HCT116 (cell line): ENCODE data around the gene FERMT2. TPM values are rescaled to one million over a fixed set of nuclear protein-coding genes. Genes with fewer than 3 reads are reported as not detected.

Experiments used
- ATAC-seq: fragments of 200-7000 bp; cut with Tn5 transposase; 2 replicates; pipeline ENCODE4 v1.9.1; 2020; ENCODE audit warnings: mild to moderate bottlenecking, moderate library complexity
- BruUV-seq: library from RNA; stranded (reverse); fragments of 400-500 nt; replicated peaks from 2 replicates; lab custom pipeline; 2021; lab: Mats Ljungman, UMichigan
- CTCF ChIA-PET: fragments of 300-600 bp; sonication (Branson Sonifier 250); formaldehyde crosslinking; loops from one replicate; lab custom pipeline; 2021; ENCODE audit warnings: antibody characterized with exemption; lab: Charles Lee
- POLR2A ChIA-PET: fragments of 300-600, 350-600 bp; sonication (Branson Sonifier 250); formaldehyde crosslinking; loops from one replicate; lab custom pipeline; 2021; ENCODE audit warnings: antibody characterized with exemption; lab: Charles Lee
- RAD21 ChIA-PET, 2 experiments: fragments of 300-600 bp; sonication (Branson Sonifier 250); formaldehyde crosslinking; loops; one replicate each; lab custom pipeline; 2023; ENCODE audit warnings: low total read pairs in 2 of 2; ENCODE audit not compliant: uncharacterized antibody in 2 of 2, unreplicated experiment in 2 of 2, low non-redundant PET in 1 of 2; lab: Charles Lee
- DNase-seq: peaks from one replicate; pipeline ENCODE4 v3.0.0-alpha.2; 2010; ENCODE audit warnings: low read depth, low spot score
- H2AFZ ChIP-seq: fragments of 200-600 bp; shearing (Covaris generic), sonication (generic); 2 replicates; pipeline ENCODE4 v1.6.1; 2017; ENCODE audit warnings: low read depth, mixed run types, mixed read lengths, antibody characterized with exemption, low read length; ENCODE audit not compliant: poor library complexity, severe bottlenecking
- H3K27ac ChIP-seq: 2 replicates; pipeline ENCODE4 v1.5.1; 2012; ENCODE audit warnings: low read depth, low read length
- H3K27me3 ChIP-seq: fragments of 200-600 bp; sonication (generic); 2 replicates; pipeline ENCODE4 v1.6.1; 2016; ENCODE audit warnings: mixed run types, low read length, mixed read lengths; ENCODE audit not compliant: insufficient read depth
- H3K36me3 ChIP-seq, 2 experiments: fragments of 200-500 bp in 1 of 2; fragments of 200-600 bp in 1 of 2; sonication (Bioruptor generic) in 1 of 2; sonication (generic) in 1 of 2; 2 replicates each; pipeline versions ENCODE4 v1.5.1 to v1.6.1; 2014 to 2016; ENCODE audit warnings: low read length in 2 of 2, inconsistent platforms in 1 of 2, mixed read lengths in 1 of 2, mixed run types in 1 of 2; ENCODE audit not compliant: insufficient read depth in 2 of 2, control insufficient read depth in 1 of 2
- H3K4me1 ChIP-seq, 2 experiments: fragments of 200-600 bp in 1 of 2; sonication (generic) in 1 of 2; 2 replicates each; pipeline versions ENCODE4 v1.5.1 to v1.6.1; 2012 to 2017; ENCODE audit warnings: low read length in 2 of 2, inconsistent platforms in 1 of 2, mild to moderate bottlenecking in 1 of 2, mixed read lengths in 1 of 2, mixed run types in 1 of 2, moderate library complexity in 1 of 2; ENCODE audit not compliant: insufficient read depth in 2 of 2, control insufficient read depth in 1 of 2
- H3K4me2 ChIP-seq: fragments of 200-600 bp; sonication (generic); 2 replicates; pipeline ENCODE4 v1.6.1; 2017; ENCODE audit warnings: mixed run types, low read length, mixed read lengths
- H3K4me3 ChIP-seq, 2 experiments: fragments of 200-600 bp in 1 of 2; sonication (generic) in 1 of 2; replicated peaks in 1 of 2; 2 replicates each; pipeline ENCODE4 v1.5.1; 2011 to 2016; ENCODE audit warnings: low read length in 2 of 2, control low read depth in 1 of 2, low read depth in 1 of 2, mild to moderate bottlenecking in 1 of 2, mixed read lengths in 1 of 2, mixed run types in 1 of 2
- H3K79me2 ChIP-seq: fragments of 200-600 bp; sonication (generic); 2 replicates; pipeline ENCODE4 v1.6.1; 2017; ENCODE audit warnings: mild to moderate bottlenecking, mixed run types, low read length, moderate library complexity, mixed read lengths; ENCODE audit not compliant: insufficient read depth
- H3K9ac ChIP-seq: fragments of 200-600 bp; sonication (generic); 2 replicates; pipeline ENCODE4 v1.6.1; 2016; ENCODE audit warnings: low read length, mixed read lengths
- H3K9me2 ChIP-seq: fragments of 200-600 bp; sonication (generic), shearing (Covaris generic); 2 replicates; pipeline ENCODE4 v1.6.1; 2017; ENCODE audit warnings: mixed run types, mild to moderate bottlenecking, moderate library complexity; ENCODE audit not compliant: insufficient read depth
- H3K9me3 ChIP-seq, 2 experiments: fragments of 200-500 bp in 1 of 2; fragments of 200-600 bp in 1 of 2; sonication (Bioruptor generic) in 1 of 2; sonication (generic) in 1 of 2; 2 replicates each; pipeline ENCODE4 v1.6.1; 2014 to 2017; ENCODE audit warnings: low read length in 2 of 2, mixed read lengths in 2 of 2, inconsistent platforms in 1 of 2, low read depth in 1 of 2, mild to moderate bottlenecking in 1 of 2, mixed run types in 1 of 2, moderate library complexity in 1 of 2; ENCODE audit not compliant: control insufficient read depth in 1 of 2, insufficient read depth in 1 of 2
- H4K20me1 ChIP-seq: fragments of 200-600 bp; sonication (generic), shearing (Covaris generic); 2 replicates; pipeline ENCODE4 v1.6.1; 2017; ENCODE audit warnings: mixed run types, mild to moderate bottlenecking, moderate library complexity; ENCODE audit not compliant: insufficient read depth
- CBX3 ChIP-seq: IDR thresholded peaks from 2 replicates; pipeline ENCODE4 v1.6.1; 2012; ENCODE audit warnings: low read depth
- EGR1 ChIP-seq: IDR thresholded peaks from 2 replicates; pipeline ENCODE4 v1.6.1; 2012; ENCODE audit warnings: low read depth
- ELF1 ChIP-seq: IDR thresholded peaks from 2 replicates; pipeline ENCODE4 v1.6.1; 2012; ENCODE audit warnings: low read depth, borderline replicate concordance
- EZH2 ChIP-seq: fragments of 200-600 bp; sonication (generic); IDR thresholded peaks from 2 replicates; pipeline ENCODE4 v1.6.1; 2017; ENCODE audit warnings: antibody characterized with exemption, mixed run types
- POLR2AphosphoS5 ChIP-seq: IDR thresholded peaks from 2 replicates; pipeline ENCODE4 v1.6.1; 2011; ENCODE audit warnings: mild to moderate bottlenecking, low read depth, low read length, moderate library complexity
- RAD21 ChIP-seq: IDR thresholded peaks from 2 replicates; pipeline ENCODE4 v1.6.1; 2012; ENCODE audit warnings: low read depth, mild to moderate bottlenecking
- intact Hi-C: fragments of 100-400 bp; cut with micrococcal nuclease; formaldehyde crosslinking; loops from 2 replicates; pipeline ENCODE4 v1.10.0; 2022
- total RNA-seq: library from RNA; stranded (reverse); gene quantifications from one replicate; pipeline ENCODE4 v1.2.1, GENCODE V29; 2021; ENCODE audit not compliant: unreplicated experiment

Gene FERMT2
- total RNA-seq, 1 experiment from 2014 or later: 24.8 TPM

DNA sequence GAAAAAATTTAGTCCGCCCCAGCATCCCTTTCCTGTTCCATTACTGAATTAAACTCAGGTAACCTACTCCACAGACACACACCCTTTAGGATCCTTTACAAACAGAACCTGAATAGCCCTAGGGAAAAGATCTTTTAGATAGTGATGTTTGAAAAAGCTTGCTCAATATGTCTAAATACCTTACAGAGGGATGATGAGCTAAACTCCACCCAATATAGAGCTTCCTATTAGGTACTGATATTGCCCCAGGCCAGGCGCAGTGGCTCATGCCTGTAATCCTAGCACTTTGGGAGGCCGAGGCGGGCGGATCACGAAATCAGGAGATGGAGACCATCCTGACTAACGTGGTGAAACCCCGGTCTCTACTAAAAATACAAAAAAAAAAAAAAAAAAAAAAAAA, 50.1 kb downstream of the FERMT2 start:
- no peak for TF ChIP-seq ELF1
- no peak for TF ChIP-seq EZH2
- TF ChIP-seq EGR1: no peak
- TF ChIP-seq RAD21: no peak
- TF ChIP-seq, all 23 proteins: peak for 0
- Histone ChIP-seq H3K4me1 (peaks cover 22 to 40% of the 10 kb centered on the region in 2 experiments), H3K27me3 (no peaks in the 10 kb centered on the region), H3K4me3 (no peak overlapping the region), H3K36me3 (no peaks in the 10 kb centered on the region), H3K9me3 (no peaks in the 10 kb centered on the region), H4K20me1 (no peaks in the 10 kb centered on the region), H3K4me2 (no peak overlapping the region), H3K79me2 (peaks cover 4% of the 10 kb centered on the region; the same call in 1 of the 2 replicates), H3K27ac (no peak overlapping the region), H2AFZ (no peak overlapping the region), H3K9me2 (no peaks in the 10 kb centered on the region), H3K9ac (no peak overlapping the region)
- no peak for ATAC-seq
- intact Hi-C loops: no loop called here
- no peak for DNase-seq
- BruUV-seq: no TSS peak
- CTCF ChIA-PET: no interaction called here
- POLR2A ChIA-PET: no interaction called here
- RAD21 ChIA-PET: no interaction called here

DNA sequence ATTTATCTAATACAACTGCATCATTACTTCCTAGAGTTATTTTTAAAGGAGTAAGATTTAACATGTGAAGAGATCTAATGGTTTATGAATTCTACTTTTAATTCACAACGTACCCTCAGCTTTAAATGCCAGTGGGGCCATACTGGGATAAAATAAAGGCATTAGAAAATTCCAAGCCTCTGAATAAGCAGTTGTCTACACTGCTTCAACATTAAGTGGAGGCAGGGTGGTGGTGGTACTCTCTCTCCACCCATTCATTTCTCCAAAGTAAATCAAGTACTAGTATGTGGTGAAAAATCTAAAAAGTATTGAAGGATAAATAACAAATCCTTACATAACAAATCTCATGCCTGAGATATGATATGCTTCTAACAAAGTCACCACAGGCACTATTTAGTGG, 52.4 kb downstream of the FERMT2 start:
- BruUV-seq: no TSS peak
- no peak for ATAC-seq
- no peaks in the 10 kb centered on the region for H4K20me1 ChIP-seq
- intact Hi-C loops: no loop called here
- no peak overlapping the region for H3K4me3 ChIP-seq
- no peaks in the 10 kb centered on the region for H3K9me2 ChIP-seq
- H3K9me3 ChIP-seq: no peaks in the 10 kb centered on the region
- no peak for DNase-seq
- ChIA-PET RAD21 (no interaction called here), CTCF (no interaction called here), POLR2A (no interaction called here)
- H3K79me2 ChIP-seq: peaks cover 4% of the 10 kb centered on the region; the same call in 1 of the 2 replicates
- no peak overlapping the region for H3K9ac ChIP-seq
- no peak overlapping the region for H3K27ac ChIP-seq
- no peaks in the 10 kb centered on the region for H3K36me3 ChIP-seq
- no peak overlapping the region for H2AFZ ChIP-seq
- peaks cover 15 to 31% of the 10 kb centered on the region in 2 experiments for H3K4me1 ChIP-seq
- no peak overlapping the region for H3K4me2 ChIP-seq
- H3K27me3 ChIP-seq: no peaks in the 10 kb centered on the region
- no peak for TF ChIP-seq POLR2AphosphoS5
- TF ChIP-seq CBX3: no peak
- TF ChIP-seq ELF1: no peak
- TF ChIP-seq EZH2: no peak
